Lung (tissue), 12 donors: Measurements from ENCODE around the gene TMEM184B. TPM values are rescaled to one million over a fixed set of nuclear protein-coding genes. Genes with fewer than 3 reads are reported as not detected.
A peak's percentile ranks its signal among the peaks of the same experiment; 100 is the strongest.

Experiments used
- ATAC-seq: fragments of 200-7000 bp; cut with Tn5 transposase; one replicate; pipeline ENCODE4 v1.9.1; 2020; ENCODE audit warnings: moderate number of reproducible peaks; ENCODE audit not compliant: insufficient read depth, low FRiP score
- DNase-seq, 3 donors: peaks; one replicate each; pipeline ENCODE4 v3.0.0-alpha.2; 2013 to 2017
- H3K27ac ChIP-seq, 2 donors: one replicate each; pipeline ENCODE4 v1.5.1; 2013; ENCODE audit warnings: mild to moderate bottlenecking in 2 of 2, moderate library complexity in 2 of 2, control low read depth in 1 of 2, inconsistent platforms in 1 of 2, low read depth in 1 of 2, low read length in 1 of 2
- H3K27me3 ChIP-seq, 3 donors: one replicate each; pipeline ENCODE4 v1.5.1; 2013; ENCODE audit warnings: low read length in 2 of 3; ENCODE audit not compliant: control insufficient read depth in 3 of 3, insufficient read depth in 3 of 3
- H3K36me3 ChIP-seq, 4 donors: one replicate each; pipeline ENCODE4 v1.5.1; 2013; ENCODE audit warnings: low read length in 4 of 4, mild to moderate bottlenecking in 1 of 4, moderate library complexity in 1 of 4; ENCODE audit not compliant: control insufficient read depth in 4 of 4, insufficient read depth in 4 of 4
- H3K4me1 ChIP-seq, 5 donors: one replicate each; pipeline ENCODE4 v1.5.1; 2013; ENCODE audit warnings: low read length in 5 of 5, mild to moderate bottlenecking in 2 of 5, moderate library complexity in 1 of 5; ENCODE audit not compliant: control insufficient read depth in 5 of 5, insufficient read depth in 5 of 5
- H3K4me3 ChIP-seq: one replicate; pipeline ENCODE4 v1.5.1; 2013; ENCODE audit warnings: mild to moderate bottlenecking, control low read depth, moderate library complexity
- H3K9ac ChIP-seq, 2 donors: one replicate each; pipeline ENCODE4 v1.5.1; 2013; ENCODE audit warnings: low read length in 2 of 2, control low read depth in 1 of 2; ENCODE audit not compliant: insufficient read depth in 1 of 2
- H3K9me3 ChIP-seq, 4 donors: one replicate each; pipeline ENCODE4 v1.5.1; 2013; ENCODE audit warnings: low read length in 3 of 4, mild to moderate bottlenecking in 1 of 4, moderate library complexity in 1 of 4; ENCODE audit not compliant: control insufficient read depth in 4 of 4, insufficient read depth in 3 of 4
- WGBS, 2 donors: extraction: QIAGEN DNeasy Blood & Tissue Kit; methylation state at CpG; one replicate each; pipeline ENCODE4 v1.1.7; 2013; 5-methylcytosine and 5-hydroxymethylcytosine counted together
- polyA plus RNA-seq, 2 donors: library from polyadenylated mRNA; stranded (reverse); fragments of 200-250 nt; gene quantifications; one replicate each; pipeline ENCODE4 v1.2.1, GENCODE V29; 2013
- total RNA-seq, 2 donors: library from RNA; depleted of rRNA in 1 of 2; stranded (reverse); fragments of >200 nt in 1 of 2; gene quantifications; one replicate each; pipeline ENCODE4 v1.2.1, GENCODE V29; 2014 to 2021
- TF ChIP-seq, protein P1 (sequence below): IDR thresholded peaks from 2 replicates; pipeline ENCODE4 v1.5.1; 2012; ENCODE audit warnings: mild to moderate bottlenecking; ENCODE audit errors: control extremely low read depth, extremely low read depth
- donor health status: control.
- donor health status: control.
- donor health status: Bipolar disorder and iron deficiency.
- donor health status: healthy.
- donor health status: DM: yes; HTN: yes; CAD: no.

Gene TMEM184B
- total and polyA plus RNA-seq, 4 donors = 26.3 to 82.4 (median 39.9) TPM

DNA sequence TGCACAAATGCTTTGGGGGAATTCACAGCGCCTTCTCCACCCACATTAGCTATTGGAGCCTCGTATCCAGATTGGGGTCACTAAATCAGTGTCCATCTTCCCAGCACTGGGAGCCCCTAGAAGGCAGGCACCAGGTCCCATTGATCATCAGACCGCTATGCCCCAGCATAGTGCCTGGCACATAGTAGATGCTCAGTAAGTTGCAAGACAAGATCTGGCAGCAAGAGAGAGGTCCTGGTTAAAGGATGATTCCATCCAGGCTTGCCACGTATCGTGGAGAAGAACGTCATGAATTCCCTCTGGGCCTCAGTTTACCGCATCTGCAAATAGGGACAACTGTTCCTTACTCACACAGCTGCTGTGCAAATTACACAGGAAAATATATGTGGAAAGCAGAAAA lies 1.7 kb downstream of the TMEM184B start:
- no peak overlapping the region for H3K9ac ChIP-seq
- TF ChIP-seq, protein P1, sequence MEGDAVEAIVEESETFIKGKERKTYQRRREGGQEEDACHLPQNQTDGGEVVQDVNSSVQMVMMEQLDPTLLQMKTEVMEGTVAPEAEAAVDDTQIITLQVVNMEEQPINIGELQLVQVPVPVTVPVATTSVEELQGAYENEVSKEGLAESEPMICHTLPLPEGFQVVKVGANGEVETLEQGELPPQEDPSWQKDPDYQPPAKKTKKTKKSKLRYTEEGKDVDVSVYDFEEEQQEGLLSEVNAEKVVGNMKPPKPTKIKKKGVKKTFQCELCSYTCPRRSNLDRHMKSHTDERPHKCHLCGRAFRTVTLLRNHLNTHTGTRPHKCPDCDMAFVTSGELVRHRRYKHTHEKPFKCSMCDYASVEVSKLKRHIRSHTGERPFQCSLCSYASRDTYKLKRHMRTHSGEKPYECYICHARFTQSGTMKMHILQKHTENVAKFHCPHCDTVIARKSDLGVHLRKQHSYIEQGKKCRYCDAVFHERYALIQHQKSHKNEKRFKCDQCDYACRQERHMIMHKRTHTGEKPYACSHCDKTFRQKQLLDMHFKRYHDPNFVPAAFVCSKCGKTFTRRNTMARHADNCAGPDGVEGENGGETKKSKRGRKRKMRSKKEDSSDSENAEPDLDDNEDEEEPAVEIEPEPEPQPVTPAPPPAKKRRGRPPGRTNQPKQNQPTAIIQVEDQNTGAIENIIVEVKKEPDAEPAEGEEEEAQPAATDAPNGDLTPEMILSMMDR = no peak
- peaks cover 3 to 21% (median 16%) of the 10 kb centered on the region in 5 donors for H3K4me1 ChIP-seq
- H3K27ac ChIP-seq = peak overlapping the region in 1 of 2 donors; percentile 64
- ATAC-seq = no peak
- no peak for DNase-seq
- H3K27me3 ChIP-seq = no peaks in the 10 kb centered on the region
- 90 to 92% methylated on average over 7 of the region's 7 CpGs for WGBS, 2 donors
- H3K9me3 ChIP-seq = no peaks in the 10 kb centered on the region
- peak overlapping the region; percentile 4 for H3K4me3 ChIP-seq
- peaks cover 0 to 8% (median 0%) of the 10 kb centered on the region in 4 donors for H3K36me3 ChIP-seq

DNA sequence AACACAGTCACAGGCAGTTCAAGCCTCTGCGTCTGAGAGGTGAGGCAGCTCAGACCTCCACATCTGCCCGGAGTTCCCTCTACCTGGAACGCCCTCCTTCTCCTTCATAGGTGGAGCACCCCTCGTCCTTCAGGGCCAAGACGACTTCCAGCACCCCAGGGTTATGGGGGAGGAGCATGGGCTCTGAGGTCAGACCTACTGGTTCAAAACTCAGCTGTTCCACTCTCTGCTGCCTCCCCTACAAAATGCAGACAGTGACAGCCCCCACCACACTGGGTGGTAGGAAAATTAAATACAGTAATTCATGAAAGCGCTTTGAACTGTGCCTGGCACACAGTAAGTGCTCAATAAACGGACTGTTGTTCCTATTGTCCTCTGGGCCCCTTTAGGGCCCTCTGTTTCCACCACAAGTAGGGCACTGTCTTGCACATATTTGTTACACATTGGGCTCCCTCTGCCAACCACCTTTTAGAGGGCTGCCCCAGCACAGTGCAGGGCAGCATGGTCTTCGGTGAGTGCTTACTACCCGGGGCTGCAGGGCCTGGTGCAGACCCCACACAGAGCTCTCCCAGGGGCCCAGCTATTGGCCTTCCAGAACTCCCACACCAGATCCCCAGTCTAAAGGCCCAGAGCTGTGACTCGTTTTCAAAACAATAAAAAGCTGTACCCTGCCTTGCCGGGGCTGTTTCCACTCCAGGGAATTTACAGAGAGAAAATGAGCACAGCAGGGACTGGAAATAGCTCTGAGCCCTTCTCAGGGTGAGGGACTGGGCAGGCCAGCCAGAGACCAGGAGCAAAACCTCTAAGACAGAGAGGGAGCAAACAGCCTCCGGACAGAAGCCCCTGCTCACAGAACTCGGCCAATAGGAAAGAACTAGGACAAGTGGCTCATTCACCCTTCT lies 2.5 kb downstream of the TMEM184B start:
- peak overlapping the region; percentile 17 to 46 for H3K27ac ChIP-seq
- H3K9me3 ChIP-seq = no peaks in the 10 kb centered on the region
- peaks cover 0 to 8% (median 0%) of the 10 kb centered on the region in 4 donors for H3K36me3 ChIP-seq
- TF ChIP-seq, protein P1 = no peak
- H3K4me3 ChIP-seq = no peak overlapping the region
- WGBS, 2 donors = 70 to 88% methylated on average over 13 of the region's 13 CpGs
- H3K27me3 ChIP-seq = no peaks in the 10 kb centered on the region
- no peak overlapping the region for H3K9ac ChIP-seq
- peaks cover 3 to 26% (median 20%) of the 10 kb centered on the region in 5 donors for H3K4me1 ChIP-seq
- ATAC-seq (no peak), DNase-seq (no peak)

DNA sequence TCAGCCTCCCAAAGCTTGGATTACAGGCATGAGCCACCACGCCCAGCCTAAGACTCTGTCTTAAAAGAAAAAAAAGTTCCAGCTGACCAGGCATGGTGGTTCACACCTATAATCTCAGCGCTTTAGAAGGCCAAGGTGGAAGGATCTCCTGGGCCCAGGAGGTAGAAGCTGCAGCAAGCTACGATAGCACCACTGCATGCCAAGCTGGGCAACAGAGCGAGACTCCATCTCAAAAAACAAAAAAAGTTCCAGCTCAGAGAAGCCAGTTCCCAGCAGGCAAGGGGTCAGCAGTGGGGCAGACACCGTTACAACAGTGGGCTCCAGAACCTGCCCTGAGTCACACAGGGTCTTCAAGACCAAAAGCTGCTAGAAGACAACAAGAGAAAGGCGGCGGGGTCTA lies 3.3 kb downstream of the TMEM184B start:
- Histone ChIP-seq H3K36me3 (peaks cover 0 to 8% (median 0%) of the 10 kb centered on the region in 4 donors), H3K9ac (no peak overlapping the region), H3K27me3 (no peaks in the 10 kb centered on the region), H3K27ac (no peak overlapping the region), H3K4me3 (no peak overlapping the region), H3K4me1 (peaks cover 3 to 26% (median 21%) of the 10 kb centered on the region in 5 donors), H3K9me3 (no peaks in the 10 kb centered on the region)
- TF ChIP-seq, protein P1 = no peak
- 96 to 97% methylated on average over 7 of the region's 7 CpGs for WGBS, 2 donors
- ATAC-seq = no peak
- no peak for DNase-seq
